Measurements from ENCODE around the gene CTBP1.

Gene CTBP1

GRCh38 chr4:1258457-1258856 lies 9.5 kb upstream of the CTBP1 start:
- Histone ChIP-seq H3F3A (ENCODE audit: low read depth) (no peaks in the 10 kb centered on the region), H4K20me1 (ENCODE audit: insufficient read depth, low read length, poor library complexity, severe bottlenecking) (no peaks in the 10 kb centered on the region), H3K27me3 (ENCODE audit: insufficient read depth, low read length, poor library complexity, severe bottlenecking) (no peaks in the 10 kb centered on the region), H3K9me2 (replicated peaks; ENCODE audit: low read depth, low read length) (no peaks in the 10 kb centered on the region), H3K4me3 (ENCODE audit: low read length, poor library complexity, severe bottlenecking) (no peak overlapping the region), H3K36me3 (ENCODE audit: insufficient read depth, low read length) (no peaks in the 10 kb centered on the region), H3K4me2 (ENCODE audit: low read depth, low read length, poor library complexity, severe bottlenecking) (no peak overlapping the region), H3K9ac (ENCODE audit: low read depth, low read length, poor library complexity, severe bottlenecking) (no peak overlapping the region), H2AFZ (ENCODE audit: low read length) (no peak overlapping the region), H3K4me1 (ENCODE audit: insufficient read depth, low read length, poor library complexity, severe bottlenecking) (no peaks in the 10 kb centered on the region), H3K9me3 (ENCODE audit: insufficient read depth, low read depth, low read length) (peaks cover 5% of the 10 kb centered on the region; the same call in 1 of the 2 replicates), H3K79me2 (ENCODE audit: insufficient read depth, low read length) (no peaks in the 10 kb centered on the region)
- TF ChIP-seq EZH2phosphoT487 (IDR thresholded peaks at IDR 0.05; ENCODE audit: borderline replicate concordance) (no peak), CTCF (conservative IDR thresholded peaks at IDR 0.05; ENCODE audit: low read length) (0 out of 2 replicates have a peak, but pooled peaks have one; percentile 23)

- Histone ChIP-seq H3K9ac (ENCODE audit: low read depth, low read length, poor library complexity, severe bottlenecking) (no peak overlapping the region), H3K36me3 (ENCODE audit: insufficient read depth, low read length) (no peaks in the 10 kb centered on the region), H3K27me3 (ENCODE audit: insufficient read depth, low read length, poor library complexity, severe bottlenecking) (no peaks in the 10 kb centered on the region), H3K9me2 (replicated peaks; ENCODE audit: low read depth, low read length) (no peaks in the 10 kb centered on the region), H3K9me3 (ENCODE audit: insufficient read depth, low read depth, low read length) (peaks cover 5% of the 10 kb centered on the region; the same call in 1 of the 2 replicates), H2AFZ (ENCODE audit: low read length) (no peak overlapping the region), H4K20me1 (ENCODE audit: insufficient read depth, low read length, poor library complexity, severe bottlenecking) (no peaks in the 10 kb centered on the region), H3K4me1 (ENCODE audit: insufficient read depth, low read length, poor library complexity, severe bottlenecking) (peaks cover 1% of the 10 kb centered on the region), H3K4me3 (ENCODE audit: low read length, poor library complexity, severe bottlenecking) (no peak overlapping the region), H3K79me2 (ENCODE audit: insufficient read depth, low read length) (peaks cover 12% of the 10 kb centered on the region; the same call in 1 of the 2 replicates), H3K4me2 (ENCODE audit: low read depth, low read length, poor library complexity, severe bottlenecking) (no peak overlapping the region), H3F3A (ENCODE audit: low read depth) (no peaks in the 10 kb centered on the region)
- TF ChIP-seq EZH2phosphoT487 (IDR thresholded peaks at IDR 0.05; ENCODE audit: borderline replicate concordance) (no peak), CTCF (conservative IDR thresholded peaks at IDR 0.05; ENCODE audit: low read length) (no peak)
These were observed 6.8 kb upstream of the CTBP1 start for GRCh38 chr4:1255699-1256098.

- peaks cover 17% of the 10 kb centered on the region for H3K79me2 ChIP-seq (ENCODE audit: insufficient read depth, low read length)
- H3K9me2 ChIP-seq (replicated peaks; ENCODE audit: low read depth, low read length) = no peaks in the 10 kb centered on the region
- peaks cover 7% of the 10 kb centered on the region for H3K4me1 ChIP-seq (ENCODE audit: insufficient read depth, low read length, poor library complexity, severe bottlenecking)
- H3K9ac ChIP-seq (ENCODE audit: low read depth, low read length, poor library complexity, severe bottlenecking) = no peak overlapping the region
- H3K27me3 ChIP-seq (ENCODE audit: insufficient read depth, low read length, poor library complexity, severe bottlenecking) = no peaks in the 10 kb centered on the region
- no peak for TF ChIP-seq CTCF (conservative IDR thresholded peaks at IDR 0.05; ENCODE audit: low read length)
- no peak overlapping the region for H3K4me3 ChIP-seq (ENCODE audit: low read length, poor library complexity, severe bottlenecking)
- no peak overlapping the region for H3K4me2 ChIP-seq (ENCODE audit: low read depth, low read length, poor library complexity, severe bottlenecking)
- no peak overlapping the region for H2AFZ ChIP-seq (ENCODE audit: low read length)
- H3K36me3 ChIP-seq (ENCODE audit: insufficient read depth, low read length) = no peaks in the 10 kb centered on the region
- peaks cover 5% of the 10 kb centered on the region; the same call in 1 of the 2 replicates for H3K9me3 ChIP-seq (ENCODE audit: insufficient read depth, low read depth, low read length)
- H3F3A ChIP-seq (ENCODE audit: low read depth) = no peaks in the 10 kb centered on the region
- no peaks in the 10 kb centered on the region for H4K20me1 ChIP-seq (ENCODE audit: insufficient read depth, low read length, poor library complexity, severe bottlenecking)
These were observed 6.2 kb upstream of the CTBP1 start for GRCh38 chr4:1255151-1255550.
